Glutamatergic neuron (in vitro differentiated cells): Measurements from ENCODE around the gene AADACL4. TPM values are rescaled to one million over a fixed set of nuclear protein-coding genes. Genes with fewer than 3 reads are reported as not detected.

Experiments used
- DNase-seq: peaks from one replicate; pipeline ENCODE4 v3.0.0; 2022
- H3K27ac Mint-ChIP-seq: one replicate; pipeline ENCODE4 v1.8.0; 2020; ENCODE audit warnings: mild to moderate bottlenecking, mixed read lengths, inconsistent platforms; ENCODE audit not compliant: unreplicated experiment
- H3K27me3 Mint-ChIP-seq: one replicate; pipeline ENCODE4 v1.8.0; 2020; ENCODE audit warnings: mild to moderate bottlenecking, moderate library complexity, mixed read lengths, inconsistent platforms; ENCODE audit not compliant: unreplicated experiment
- H3K36me3 Mint-ChIP-seq: one replicate; pipeline ENCODE4 v1.8.0; 2020; ENCODE audit warnings: mild to moderate bottlenecking, mixed read lengths, inconsistent platforms; ENCODE audit not compliant: unreplicated experiment
- H3K4me1 Mint-ChIP-seq: one replicate; pipeline ENCODE4 v1.8.0; 2020; ENCODE audit warnings: mild to moderate bottlenecking, low read depth, mixed read lengths, inconsistent platforms; ENCODE audit not compliant: unreplicated experiment
- H3K4me3 Mint-ChIP-seq: one replicate; pipeline ENCODE4 v1.8.0; 2020; ENCODE audit warnings: mild to moderate bottlenecking, mixed read lengths, inconsistent platforms; ENCODE audit not compliant: unreplicated experiment
- H3K9me3 Mint-ChIP-seq: one replicate; pipeline ENCODE4 v1.8.0; 2020; ENCODE audit warnings: mild to moderate bottlenecking, moderate library complexity, mixed read lengths, inconsistent platforms; ENCODE audit not compliant: unreplicated experiment
- total RNA-seq: library from RNA; stranded (reverse); fragmentation: NEBNext Ultra II Directional; extraction: Animal tissue kit (Norgen Biotek cat#: 25700); gene quantifications from one replicate; pipeline ENCODE4 v1.2.1, GENCODE V29; 2021; ENCODE audit not compliant: unreplicated experiment
- TF ChIP-seq, protein P1 (sequence below): fragments of 200-600 bp; sonication (generic); IDR thresholded peaks from one replicate; pipeline ENCODE4 v1.5.0; 2021; ENCODE audit not compliant: partially characterized antibody, unreplicated experiment

AADACL4 gene
- total RNA-seq, 1 donor from 2014 or later: not detected

GRCh38 chr1:12634156-12634555 lies 9.7 kb upstream of the AADACL4 start:
- TF ChIP-seq, protein P1, sequence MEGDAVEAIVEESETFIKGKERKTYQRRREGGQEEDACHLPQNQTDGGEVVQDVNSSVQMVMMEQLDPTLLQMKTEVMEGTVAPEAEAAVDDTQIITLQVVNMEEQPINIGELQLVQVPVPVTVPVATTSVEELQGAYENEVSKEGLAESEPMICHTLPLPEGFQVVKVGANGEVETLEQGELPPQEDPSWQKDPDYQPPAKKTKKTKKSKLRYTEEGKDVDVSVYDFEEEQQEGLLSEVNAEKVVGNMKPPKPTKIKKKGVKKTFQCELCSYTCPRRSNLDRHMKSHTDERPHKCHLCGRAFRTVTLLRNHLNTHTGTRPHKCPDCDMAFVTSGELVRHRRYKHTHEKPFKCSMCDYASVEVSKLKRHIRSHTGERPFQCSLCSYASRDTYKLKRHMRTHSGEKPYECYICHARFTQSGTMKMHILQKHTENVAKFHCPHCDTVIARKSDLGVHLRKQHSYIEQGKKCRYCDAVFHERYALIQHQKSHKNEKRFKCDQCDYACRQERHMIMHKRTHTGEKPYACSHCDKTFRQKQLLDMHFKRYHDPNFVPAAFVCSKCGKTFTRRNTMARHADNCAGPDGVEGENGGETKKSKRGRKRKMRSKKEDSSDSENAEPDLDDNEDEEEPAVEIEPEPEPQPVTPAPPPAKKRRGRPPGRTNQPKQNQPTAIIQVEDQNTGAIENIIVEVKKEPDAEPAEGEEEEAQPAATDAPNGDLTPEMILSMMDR: no peak
- H3K4me1 Mint-ChIP-seq: no peaks in the 10 kb centered on the region
- H3K27me3 Mint-ChIP-seq: peaks cover 6% of the 10 kb centered on the region
- H3K27ac Mint-ChIP-seq: no peak overlapping the region
- H3K4me3 Mint-ChIP-seq: no peak overlapping the region
- peaks cover 6% of the 10 kb centered on the region for H3K9me3 Mint-ChIP-seq
- peaks cover 5% of the 10 kb centered on the region for H3K36me3 Mint-ChIP-seq
- DNase-seq: no peak

DNA sequence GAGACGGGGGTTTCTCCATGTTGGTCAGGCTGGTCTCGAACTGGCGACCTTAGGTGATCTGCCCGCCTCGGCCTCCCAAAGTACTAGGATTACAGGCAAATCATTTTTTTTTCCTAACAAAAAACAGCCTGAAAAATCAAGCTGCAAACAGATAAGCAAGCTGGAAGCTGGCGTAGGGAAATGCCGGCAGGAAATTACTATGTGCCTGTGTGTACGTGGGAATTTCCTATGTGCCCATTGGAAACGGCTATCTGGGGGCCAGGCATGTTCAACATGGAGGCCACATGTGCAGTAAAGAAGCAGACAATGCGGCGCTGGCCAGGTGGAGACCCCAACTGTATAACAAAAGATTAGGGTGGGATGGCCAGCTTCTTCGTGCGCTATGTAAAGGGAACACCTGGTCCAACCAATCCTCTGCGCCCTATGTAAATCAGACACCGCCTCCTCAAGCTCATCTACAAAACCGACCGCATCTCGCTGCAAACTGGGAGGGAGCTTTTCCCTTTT lies 9.1 kb upstream of the AADACL4 start:
- no peak for DNase-seq
- no peak overlapping the region for H3K4me3 Mint-ChIP-seq
- peaks cover 11% of the 10 kb centered on the region for H3K36me3 Mint-ChIP-seq
- TF ChIP-seq, protein P1: no peak
- H3K27ac Mint-ChIP-seq: no peak overlapping the region
- H3K27me3 Mint-ChIP-seq: peaks cover 4% of the 10 kb centered on the region
- H3K4me1 Mint-ChIP-seq: no peaks in the 10 kb centered on the region
- peaks cover 8% of the 10 kb centered on the region for H3K9me3 Mint-ChIP-seq

DNA sequence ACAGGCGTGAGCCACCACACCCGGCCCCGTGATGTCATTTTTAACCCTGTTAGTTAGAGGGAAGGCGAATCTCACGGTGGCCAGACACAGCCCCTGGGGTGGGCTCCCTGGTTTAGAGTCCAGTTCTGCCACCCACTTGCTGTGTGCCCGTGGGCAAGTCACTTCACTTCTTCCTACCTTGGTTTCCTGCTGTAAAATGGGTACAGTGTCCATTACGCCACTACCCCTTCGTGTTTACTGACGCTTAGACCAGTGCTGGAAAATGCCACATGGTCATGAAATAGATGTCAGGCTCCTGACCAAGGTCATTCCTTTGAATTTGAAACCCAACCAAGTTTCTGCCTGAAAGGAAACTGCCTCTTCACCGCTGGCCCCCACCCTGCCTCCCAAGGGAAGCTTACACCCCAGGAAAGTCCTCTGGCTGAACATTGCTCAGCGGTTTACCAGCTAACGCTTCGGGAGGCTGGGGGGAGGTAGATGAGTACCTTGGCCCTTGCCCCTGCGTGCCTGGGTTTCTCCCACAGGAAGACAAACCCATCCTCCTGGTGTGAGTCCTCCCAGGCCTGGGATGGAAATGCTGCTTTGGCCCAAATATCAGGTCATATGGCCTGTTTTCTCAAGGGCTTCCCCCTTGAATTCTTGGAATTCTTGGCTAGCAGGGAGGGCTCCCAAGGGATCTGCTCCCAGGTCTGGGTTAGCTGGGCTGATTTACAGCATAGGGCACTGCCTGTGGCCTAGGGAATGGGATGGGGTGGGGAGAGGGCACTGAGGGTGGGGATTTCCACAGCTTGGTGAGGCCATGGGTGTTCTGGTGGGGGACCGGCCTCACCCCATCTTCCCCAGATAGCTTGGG lies 7.6 kb upstream of the AADACL4 start:
- H3K4me1 Mint-ChIP-seq: no peaks in the 10 kb centered on the region
- H3K4me3 Mint-ChIP-seq: no peak overlapping the region
- H3K9me3 Mint-ChIP-seq: peaks cover 12% of the 10 kb centered on the region
- H3K27me3 Mint-ChIP-seq: peaks cover 4% of the 10 kb centered on the region
- peaks cover 17% of the 10 kb centered on the region for H3K36me3 Mint-ChIP-seq
- TF ChIP-seq, protein P1: no peak
- no peak overlapping the region for H3K27ac Mint-ChIP-seq
- no peak for DNase-seq

DNA sequence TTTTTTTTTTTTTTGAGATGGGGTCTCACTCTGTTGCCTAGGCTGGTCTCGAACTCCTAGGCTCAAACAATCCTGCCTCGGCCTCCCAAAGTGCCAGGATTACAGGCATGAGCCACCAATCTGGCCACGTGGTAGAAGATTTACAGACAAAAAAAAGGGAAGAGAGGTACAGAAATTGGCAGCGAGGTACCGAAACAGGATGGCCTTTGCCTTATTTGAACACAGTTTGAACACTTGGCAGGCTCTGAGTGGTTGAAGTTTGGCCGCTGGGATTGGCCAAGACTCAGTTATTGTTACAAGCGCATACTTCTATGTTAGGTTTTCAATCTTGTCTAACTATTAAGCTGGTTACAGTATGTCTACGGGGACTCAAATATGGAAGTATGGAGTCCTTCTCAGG lies 6.2 kb upstream of the AADACL4 start:
- no peak overlapping the region for H3K27ac Mint-ChIP-seq
- H3K9me3 Mint-ChIP-seq: peaks cover 13% of the 10 kb centered on the region
- no peaks in the 10 kb centered on the region for H3K4me1 Mint-ChIP-seq
- TF ChIP-seq, protein P1: no peak
- no peak for DNase-seq
- no peak overlapping the region for H3K4me3 Mint-ChIP-seq
- peaks cover 17% of the 10 kb centered on the region for H3K36me3 Mint-ChIP-seq
- peaks cover 4% of the 10 kb centered on the region for H3K27me3 Mint-ChIP-seq
